ENCODE data around the gene PLSCR5. TPM values are rescaled to one million over a fixed set of nuclear protein-coding genes. Genes with fewer than 3 reads are reported as not detected.

PLSCR5 gene
- total and polyA plus RNA-seq, 4 donors, result not detected

GRCh38 chr3:146550743-146551510 lies 54.2 kb downstream of the PLSCR5 start:
- Histone ChIP-seq H3K27me3 (ENCODE audit: control insufficient read depth in 4 of 4, insufficient read depth in 4 of 4, low read length in 3 of 4) (no peaks in the 10 kb centered on the region), H3K9me3 (ENCODE audit: control insufficient read depth in 4 of 4, low read length in 3 of 4) (no peaks in the 10 kb centered on the region), H3K4me1 (ENCODE audit: control insufficient read depth in 4 of 4, insufficient read depth in 4 of 4, low read length in 3 of 4) (no peaks in the 10 kb centered on the region), H3K9ac (ENCODE audit: low read depth in 1 of 2, low read length in 2 of 2) (no peak overlapping the region), H3K4me3 (ENCODE audit: low read depth in 1 of 3, low read length in 3 of 3) (no peak overlapping the region), H3K36me3 (ENCODE audit: control insufficient read depth in 4 of 4, insufficient read depth in 3 of 4, low read depth in 1 of 4, low read length in 3 of 4) (no peaks in the 10 kb centered on the region), H3K27ac (ENCODE audit: low read depth in 1 of 2, low read length in 2 of 2) (no peak overlapping the region)
- DNase-seq (ENCODE audit: low spot score), result no peak
- TF ChIP-seq HNF4A (conservative IDR thresholded peaks at IDR 0.05) (no peak), FOXA2 (IDR thresholded peaks at IDR 0.05) (no peak), RAD21 (IDR thresholded peaks at IDR 0.05) (no peak), GABPA (IDR thresholded peaks at IDR 0.05 in 1 of 2, conservative IDR thresholded peaks at IDR 0.05 in 1 of 2) (no peak), NR2F2 (IDR thresholded peaks at IDR 0.05) (no peak), TAF1 (conservative IDR thresholded peaks at IDR 0.05) (no peak), REST (IDR thresholded peaks at IDR 0.05) (no peak), CTCF (IDR thresholded peaks at IDR 0.05; ENCODE audit: low read depth, low read length, missing input control) (no peak), MAX (IDR thresholded peaks at IDR 0.05) (no peak), YY1 (IDR thresholded peaks at IDR 0.05) (no peak), RXRA (IDR thresholded peaks at IDR 0.05) (no peak), EGR1 (IDR thresholded peaks at IDR 0.05; ENCODE audit: low read depth in 2 of 2) (no peak), FOXA1 (IDR thresholded peaks at IDR 0.05) (no peak), ATF3 (IDR thresholded peaks at IDR 0.05) (no peak), ZBTB33 (IDR thresholded peaks at IDR 0.05) (no peak), HNF4G (IDR thresholded peaks at IDR 0.05) (no peak), JUND (IDR thresholded peaks at IDR 0.05) (no peak), SP1 (IDR thresholded peaks at IDR 0.05) (no peak)
- 89% methylated on average over 5 of the region's 5 CpGs for WGBS

Measured in liver (tissue), 9 donors.